Activated CD4-positive, alpha-beta T cell treated with anti-CD3 and anti-CD28 coated beads for 1 hour (primary cell): Measurements from ENCODE around the gene RHBG.

Experiments used
- DNase-seq: peaks from one replicate; pipeline ENCODE4 v3.0.0-alpha.2; 2020

Gene RHBG

GRCh38 chr1:156429313-156430060 is 60.5 kb downstream of the RHBG start:
- DNase-seq, result no peak

GRCh38 chr1:156430303-156430702 is 61.3 kb downstream of the RHBG start:
- no peak for DNase-seq

- DNase-seq, result no peak
Measured at GRCh38 chr1:156430866-156431265, 61.9 kb downstream of the RHBG start.

- no peak for DNase-seq
Measured at GRCh38 chr1:156431366-156431765, 62.4 kb downstream of the RHBG start.

GRCh38 chr1:156431769-156432668 is 63.0 kb downstream of the RHBG start:
- DNase-seq, result no peak

GRCh38 chr1:156432669-156433018 is 63.6 kb downstream of the RHBG start:
- no peak for DNase-seq

- DNase-seq, result no peak
Measured at GRCh38 chr1:156433032-156433431, 64.0 kb downstream of the RHBG start.

GRCh38 chr1:156433602-156434001 is 64.6 kb downstream of the RHBG start:
- no peak for DNase-seq
